GM18861 (cell line): Measurements from ENCODE around the gene KIF5C.
"Not testable (repeated sequence)": the region's sequence is repeated elsewhere in the genome, so short reads cannot be mapped to it uniquely, and the experiment has no call there.

ENCODE experiments used
- ATAC-seq: cut with Tn5 transposase; IDR thresholded peaks from one replicate; pipeline ENCODE4 v1.9.1; 2021; ENCODE audit not compliant: unreplicated experiment

The KIF5C gene

GRCh38 chr2:148959745-148960144 lies 84.7 kb downstream of the KIF5C start:
- no peak for ATAC-seq

DNA sequence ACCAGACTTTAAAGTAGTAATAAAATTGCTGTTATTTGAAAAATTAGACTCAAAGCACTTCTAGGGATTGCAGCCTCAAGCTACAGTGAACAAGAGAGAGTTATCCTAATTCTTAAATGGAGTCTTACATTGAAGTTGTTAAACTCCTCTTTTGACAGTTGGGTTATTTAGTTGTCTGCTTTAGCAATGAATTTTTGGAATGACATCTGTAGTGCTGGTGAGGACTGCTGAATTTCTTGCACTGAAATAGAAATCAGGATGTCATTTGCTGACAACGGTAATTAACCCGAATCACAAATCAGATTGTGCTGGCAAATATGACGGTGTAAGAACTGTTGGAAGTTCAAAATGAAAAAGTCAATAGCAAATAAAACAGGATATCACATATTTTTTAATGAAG lies 85.5 kb downstream of the KIF5C start:
- no peak for ATAC-seq

- ATAC-seq = no peak
Measured at GRCh38 chr2:148963461-148963860, 88.4 kb downstream of the KIF5C start.

DNA sequence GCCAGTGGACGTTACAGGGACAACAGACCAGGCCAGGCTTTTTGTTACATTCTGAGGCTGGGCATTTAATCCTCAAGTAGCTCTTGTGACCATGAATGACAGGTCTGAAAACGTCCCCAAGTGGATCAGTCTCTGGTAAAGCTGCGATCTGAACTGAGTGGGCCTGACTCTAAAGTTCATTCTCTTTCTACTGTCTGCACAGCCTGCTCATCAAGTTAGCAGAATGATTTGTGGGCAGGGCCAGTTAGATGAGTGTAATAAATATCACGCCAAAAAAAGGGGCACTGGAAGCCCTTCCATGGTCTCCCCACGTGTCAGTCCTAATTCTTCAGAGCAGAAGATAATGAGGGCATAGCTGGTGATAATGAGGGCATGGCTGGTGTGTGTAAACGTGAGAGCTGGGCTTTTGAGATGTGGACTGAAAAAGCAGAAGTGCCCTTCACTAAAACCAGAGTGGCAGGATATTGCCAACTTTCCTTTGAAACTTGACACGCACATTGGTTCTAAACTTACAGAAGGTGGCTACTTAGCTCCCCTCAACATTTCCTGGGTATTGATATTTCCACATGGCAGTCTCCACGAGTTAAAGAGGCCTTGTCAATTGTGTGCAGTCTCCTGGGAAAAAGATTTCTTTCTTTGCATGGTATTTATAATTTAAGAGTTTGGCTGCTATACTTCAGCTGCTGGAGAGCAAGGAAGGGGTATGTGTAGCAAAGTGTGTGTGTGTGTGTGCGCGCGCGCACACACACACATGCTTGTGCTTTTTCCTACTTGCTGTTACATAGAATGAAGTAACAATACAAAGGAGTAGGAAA lies 90.8 kb downstream of the KIF5C start:
- no peak for ATAC-seq

DNA sequence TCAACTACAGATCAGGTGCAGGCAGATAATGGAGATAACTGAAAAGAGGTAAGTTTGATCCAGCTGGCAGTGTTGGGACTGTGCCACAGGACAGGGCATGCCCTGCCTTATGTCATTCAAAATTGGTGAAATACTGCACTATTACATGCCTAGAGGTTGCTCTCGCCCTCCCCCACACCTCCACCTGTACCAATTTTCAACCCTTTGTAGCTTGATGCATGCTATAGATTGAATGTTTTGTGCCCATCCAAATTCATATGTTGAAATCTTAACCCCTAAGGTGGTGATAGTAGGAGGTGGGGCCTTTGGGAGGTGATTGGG lies 91.4 kb downstream of the KIF5C start:
- ATAC-seq = no peak

DNA sequence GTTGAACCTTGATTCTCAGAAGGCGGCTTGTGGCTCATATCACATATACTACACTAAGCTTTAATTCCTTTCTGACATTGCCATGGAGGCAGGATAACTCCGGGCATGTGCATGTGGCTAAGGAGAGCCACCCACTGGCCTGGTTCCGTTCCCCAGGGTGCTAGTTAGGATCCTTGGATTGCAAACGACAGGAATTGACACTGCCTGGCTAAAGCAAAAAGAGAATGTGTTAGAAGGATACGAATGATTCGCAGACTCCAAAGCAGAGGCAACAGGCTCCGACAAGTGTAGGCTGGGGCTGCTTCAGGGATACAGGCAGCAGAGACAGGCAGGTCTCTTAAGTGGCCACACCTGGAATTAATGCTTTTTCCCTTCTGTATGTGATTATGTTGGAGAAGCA lies 92.0 kb downstream of the KIF5C start:
- no peak for ATAC-seq

DNA sequence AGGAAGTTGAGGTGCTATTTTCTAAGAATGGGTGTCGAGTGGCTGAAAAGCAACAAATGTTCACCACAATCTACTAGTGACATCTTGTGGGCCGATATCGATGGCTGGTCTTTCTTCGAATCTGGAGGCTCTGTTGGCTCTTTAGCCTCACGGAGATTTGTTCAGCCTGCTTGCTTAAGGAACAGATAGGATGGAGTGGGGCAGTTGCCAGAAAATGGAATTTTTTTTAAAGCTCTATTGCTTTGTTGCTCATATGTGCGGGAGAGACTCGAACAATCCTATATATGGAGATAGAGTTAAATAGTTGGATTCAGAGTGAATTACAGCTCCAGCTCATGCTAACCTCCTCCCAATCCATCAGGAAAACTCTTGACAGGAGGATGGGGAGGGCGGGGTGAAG lies 92.6 kb downstream of the KIF5C start:
- no peak for ATAC-seq

GRCh38 chr2:148968301-148968700 lies 93.3 kb downstream of the KIF5C start:
- no peak for ATAC-seq

GRCh38 chr2:148968776-148969319 lies 93.8 kb downstream of the KIF5C start:
- ATAC-seq = no peak

DNA sequence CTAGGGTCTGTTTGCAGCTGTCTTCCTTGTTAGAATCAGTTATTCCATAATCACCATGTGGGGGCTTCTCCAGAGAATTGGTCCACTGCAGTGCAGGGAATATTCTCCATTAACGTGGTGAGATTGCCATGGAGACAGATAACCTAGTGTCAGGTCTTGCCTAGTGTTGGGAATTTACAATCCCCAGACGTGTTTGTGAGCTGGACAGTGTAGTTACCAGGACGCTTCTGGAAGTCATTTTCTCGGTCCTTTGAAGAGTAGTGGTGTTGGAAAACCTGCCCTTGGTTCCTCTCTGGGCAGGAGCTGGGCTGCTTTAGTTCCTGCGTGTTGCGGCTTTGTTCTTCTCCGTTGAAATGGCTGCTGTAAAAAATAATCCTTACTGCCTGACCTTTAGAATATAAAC lies 94.6 kb downstream of the KIF5C start:
- ATAC-seq = no peak

GRCh38 chr2:148970385-148970784 lies 95.4 kb downstream of the KIF5C start:
- no peak for ATAC-seq

DNA sequence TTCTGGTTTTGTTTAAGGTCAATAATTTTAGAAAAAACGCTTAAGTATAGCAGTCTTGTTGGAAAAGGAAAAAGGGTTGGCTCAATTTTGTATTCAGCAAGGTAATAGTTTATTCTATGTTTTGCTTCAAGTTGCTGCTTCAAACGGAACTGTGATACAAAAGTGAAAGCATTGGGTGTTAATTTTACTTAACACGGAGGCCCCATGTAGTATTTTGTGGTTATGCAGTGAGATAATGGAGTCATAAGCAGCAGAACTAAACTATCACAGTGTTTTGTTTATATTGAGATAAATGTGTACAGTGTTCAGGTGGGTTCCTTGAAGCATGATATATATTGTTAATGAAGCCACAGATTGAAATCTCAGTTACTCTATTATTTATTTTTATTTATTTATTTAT lies 96.5 kb downstream of the KIF5C start:
- ATAC-seq = no peak

DNA sequence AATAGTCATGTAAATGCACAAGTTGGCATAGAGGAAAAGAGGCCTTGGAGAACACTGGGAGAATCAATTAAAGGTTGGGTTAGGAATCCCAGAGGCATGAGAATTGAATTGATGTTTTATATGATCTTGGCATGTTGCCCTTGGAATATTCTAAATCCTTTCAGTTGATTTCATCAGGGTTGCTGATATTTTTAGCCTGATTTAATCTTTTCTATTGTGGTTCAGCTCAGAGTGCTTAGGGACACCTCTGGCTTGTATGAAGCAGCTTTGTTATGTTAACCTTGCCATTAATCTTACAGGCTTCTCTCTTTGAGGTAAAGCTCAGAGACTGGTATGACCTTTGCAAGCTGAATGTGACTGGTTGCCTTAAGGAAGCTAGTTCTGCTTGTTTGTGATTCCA lies 99.1 kb downstream of the KIF5C start:
- ATAC-seq = no peak

DNA sequence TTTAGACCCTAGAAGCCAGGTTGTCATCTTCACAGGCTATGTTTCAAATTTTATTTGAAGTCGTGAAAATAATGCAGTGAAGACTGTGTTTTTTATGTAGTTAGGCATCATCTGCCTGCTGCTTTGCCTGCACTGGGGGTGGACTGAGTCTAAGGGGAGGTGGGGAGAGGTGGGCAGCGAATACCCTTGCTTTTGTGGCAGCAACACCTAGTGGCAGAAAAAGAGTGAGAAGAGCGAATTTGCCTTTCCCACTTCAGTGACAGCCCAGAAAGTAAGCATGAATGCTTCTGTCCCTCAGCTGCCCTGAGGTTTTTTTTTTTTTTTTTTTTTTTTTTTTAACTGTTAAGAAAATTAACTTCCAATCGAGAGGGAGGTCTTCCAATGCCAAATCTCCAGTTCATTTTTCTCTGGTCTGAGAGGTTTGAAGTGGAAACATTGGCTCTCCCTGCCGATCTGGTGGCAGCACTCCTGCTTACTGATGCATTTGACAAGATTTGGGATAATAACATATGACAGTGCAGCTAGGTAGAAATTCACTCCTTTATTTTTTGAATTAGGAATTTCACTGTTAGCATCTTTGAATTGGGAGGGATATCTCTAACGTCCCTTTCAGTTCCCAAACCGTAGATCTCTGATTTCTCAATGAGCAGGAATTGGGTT lies 103.1 kb downstream of the KIF5C start:
- no peak for ATAC-seq

- ATAC-seq = no peak
Measured at GRCh38 chr2:148978706-148979105, 103.7 kb downstream of the KIF5C start.

GRCh38 chr2:148979164-148979918 lies 104.3 kb downstream of the KIF5C start:
- ATAC-seq = no peak

DNA sequence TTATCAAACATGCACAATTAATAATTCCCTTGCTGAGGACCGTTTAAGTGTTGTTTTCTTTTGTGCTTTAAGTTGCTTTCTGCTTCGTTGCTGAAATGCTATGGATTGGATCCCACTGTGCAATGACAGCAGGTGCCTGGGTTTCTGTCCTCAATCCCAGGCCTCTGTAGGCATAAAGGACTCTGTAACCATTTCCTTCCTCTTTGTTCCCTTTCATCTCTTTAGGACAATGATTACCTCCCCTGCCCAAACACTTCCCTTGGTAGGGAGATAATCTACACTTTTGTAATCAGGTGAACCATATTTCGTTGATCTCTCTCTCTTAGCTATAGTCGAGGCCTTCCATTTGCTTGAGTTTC lies 104.9 kb downstream of the KIF5C start:
- no peak for ATAC-seq

- not testable (repeated sequence) for ATAC-seq
Measured at GRCh38 chr2:148980496-148980895, 105.5 kb downstream of the KIF5C start.

- ATAC-seq = no peak
Measured at GRCh38 chr2:148981324-148981723, 106.3 kb downstream of the KIF5C start.

- no peak for ATAC-seq
Measured at GRCh38 chr2:148981781-148982180, 106.8 kb downstream of the KIF5C start.

- no peak for ATAC-seq
Measured at GRCh38 chr2:148982282-148982681, 107.3 kb downstream of the KIF5C start.

DNA sequence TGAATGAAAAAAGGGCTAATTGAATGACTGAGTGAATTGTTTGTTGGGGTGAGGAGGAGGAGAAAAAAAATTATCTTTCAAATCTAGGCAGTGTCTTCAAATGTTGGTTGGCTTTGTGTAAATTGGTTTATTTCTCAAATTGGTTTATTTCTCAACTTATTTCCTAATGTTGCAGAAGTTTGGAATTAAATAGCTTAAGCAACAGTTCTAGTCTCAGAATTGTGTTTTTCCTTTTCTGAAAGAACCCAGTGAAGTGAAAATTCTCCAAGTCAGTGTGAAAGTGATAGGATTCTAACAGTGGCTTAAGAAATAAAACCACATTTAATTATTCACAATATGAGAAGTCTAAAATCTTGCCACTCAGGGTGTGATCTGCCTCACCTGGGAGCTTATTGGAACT lies 108.9 kb downstream of the KIF5C start:
- no peak for ATAC-seq
